ENCODE data around the gene SLC16A8.
"Not testable (repeated sequence)": the region's sequence is repeated elsewhere in the genome, so short reads cannot be mapped to it uniquely, and the experiment has no call there.

The SLC16A8 gene

DNA sequence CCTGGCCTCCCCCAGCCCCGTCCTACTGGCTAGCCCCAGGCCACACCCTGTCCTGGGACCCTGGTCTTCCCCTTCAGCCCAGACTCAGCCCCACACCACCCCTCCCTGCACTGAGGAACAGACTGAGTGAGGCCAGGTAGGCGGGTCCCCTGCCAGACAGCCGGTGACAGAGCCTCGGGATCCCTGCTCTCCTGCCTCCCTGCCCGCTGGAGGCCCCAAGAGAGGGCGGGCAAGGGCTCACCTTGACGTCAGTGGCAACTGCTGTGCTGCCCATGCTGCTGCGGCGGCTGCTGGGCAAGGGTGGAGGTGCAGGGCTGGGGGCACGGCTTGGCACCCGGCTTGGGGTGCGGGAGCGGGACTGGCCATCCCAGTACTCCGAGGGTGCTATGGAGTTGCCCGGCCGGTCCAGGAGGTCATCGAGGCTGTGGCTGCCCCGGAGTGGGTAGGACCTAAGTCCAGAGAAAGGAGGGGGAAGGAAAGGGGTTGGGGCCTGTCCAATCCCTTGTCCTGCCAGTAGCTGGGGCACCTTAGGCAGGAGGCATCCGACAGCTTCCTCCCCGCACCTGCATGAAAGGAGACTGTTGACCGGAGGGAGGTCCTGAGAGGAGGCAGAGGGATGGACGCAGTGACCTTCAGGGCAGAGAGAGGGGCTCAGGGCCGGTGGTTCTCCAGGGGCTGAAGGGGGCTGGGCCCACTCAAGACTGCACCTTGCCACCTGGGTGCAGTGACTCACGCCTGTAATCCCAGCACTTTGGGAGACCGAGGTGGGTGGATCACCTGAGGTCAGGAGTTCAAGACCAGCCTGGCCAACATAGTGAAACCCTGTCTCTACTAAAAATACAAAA, 2.2 kb upstream of the SLC16A8 start:
- no peak for DNase-seq

DNA sequence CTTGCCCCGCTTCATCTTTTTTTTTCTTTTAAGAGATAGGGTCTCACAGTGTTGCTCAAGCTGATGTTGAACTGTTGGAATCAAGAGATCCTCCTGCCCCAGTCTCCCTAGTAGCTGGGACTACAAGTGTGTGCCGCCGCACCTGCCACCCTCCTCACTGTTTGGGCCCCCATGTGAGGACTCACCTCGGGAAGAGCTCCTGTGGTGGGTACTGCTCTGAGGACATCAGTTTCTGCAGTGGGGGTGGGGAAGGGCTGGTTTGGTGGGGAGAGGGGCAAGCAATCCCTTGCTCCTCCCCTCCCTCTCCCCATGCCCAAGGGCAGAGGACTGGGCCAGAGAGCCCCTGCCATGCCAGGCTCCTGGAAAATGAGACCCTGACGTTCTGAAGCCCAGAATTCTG, 1.5 kb upstream of the SLC16A8 start:
- DNase-seq: no peak

DNA sequence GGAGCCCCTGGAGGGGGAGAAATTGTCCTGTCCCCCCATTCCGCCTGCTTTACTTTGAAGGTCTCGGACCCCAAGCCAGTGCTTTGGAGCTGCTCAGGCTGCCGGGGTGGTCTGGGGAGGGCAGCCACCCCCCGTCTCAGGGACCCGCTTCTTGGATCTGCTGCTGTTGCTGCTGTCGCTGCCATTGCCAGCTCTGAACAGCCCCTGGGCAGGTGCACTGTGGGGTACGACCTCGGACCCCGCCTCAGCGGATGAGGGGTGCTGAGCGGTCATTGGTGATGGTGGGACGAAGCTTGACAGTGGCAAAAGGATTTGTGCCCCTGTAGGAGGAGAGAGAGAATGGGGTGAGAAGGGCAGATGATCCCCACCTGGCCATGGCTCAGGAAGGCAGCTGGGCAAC, 1.1 kb upstream of the SLC16A8 start:
- no peak for DNase-seq

DNA sequence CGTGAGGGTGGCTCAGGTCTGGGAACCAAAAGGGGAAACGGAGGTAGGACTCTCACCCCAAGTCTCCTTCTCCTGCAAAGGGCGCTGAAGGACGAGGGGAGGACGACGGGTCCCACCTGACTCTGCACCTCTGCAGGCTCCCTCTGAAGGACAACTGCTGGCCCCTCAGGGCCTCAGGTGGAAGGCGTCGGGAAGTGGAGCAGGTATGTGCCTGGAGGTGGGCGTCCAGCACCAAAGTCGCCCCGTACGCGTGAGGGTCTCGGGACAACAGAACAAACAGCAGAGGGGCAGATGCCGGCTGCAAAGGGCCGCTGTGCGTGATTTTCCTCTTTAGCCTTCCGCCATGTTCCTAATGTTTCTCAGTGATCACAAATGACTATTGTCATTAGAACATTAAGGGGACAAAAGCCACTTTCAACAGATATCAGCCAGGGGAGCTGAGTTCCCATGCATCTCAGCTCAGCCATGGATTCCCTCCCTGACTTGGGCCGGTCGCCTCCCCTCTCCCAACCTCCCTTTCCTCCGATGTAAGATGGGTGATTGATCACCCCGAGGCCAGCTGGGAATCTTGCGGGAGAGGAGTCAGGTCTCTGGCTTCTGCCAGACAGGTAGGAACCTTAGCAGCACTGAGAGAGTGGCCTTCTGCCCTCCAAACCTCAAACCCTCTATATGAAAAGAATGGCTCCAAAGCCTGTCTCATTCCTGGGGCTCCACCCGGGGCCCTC, 836 bp downstream of the SLC16A8 start:
- DNase-seq: no peak

DNA sequence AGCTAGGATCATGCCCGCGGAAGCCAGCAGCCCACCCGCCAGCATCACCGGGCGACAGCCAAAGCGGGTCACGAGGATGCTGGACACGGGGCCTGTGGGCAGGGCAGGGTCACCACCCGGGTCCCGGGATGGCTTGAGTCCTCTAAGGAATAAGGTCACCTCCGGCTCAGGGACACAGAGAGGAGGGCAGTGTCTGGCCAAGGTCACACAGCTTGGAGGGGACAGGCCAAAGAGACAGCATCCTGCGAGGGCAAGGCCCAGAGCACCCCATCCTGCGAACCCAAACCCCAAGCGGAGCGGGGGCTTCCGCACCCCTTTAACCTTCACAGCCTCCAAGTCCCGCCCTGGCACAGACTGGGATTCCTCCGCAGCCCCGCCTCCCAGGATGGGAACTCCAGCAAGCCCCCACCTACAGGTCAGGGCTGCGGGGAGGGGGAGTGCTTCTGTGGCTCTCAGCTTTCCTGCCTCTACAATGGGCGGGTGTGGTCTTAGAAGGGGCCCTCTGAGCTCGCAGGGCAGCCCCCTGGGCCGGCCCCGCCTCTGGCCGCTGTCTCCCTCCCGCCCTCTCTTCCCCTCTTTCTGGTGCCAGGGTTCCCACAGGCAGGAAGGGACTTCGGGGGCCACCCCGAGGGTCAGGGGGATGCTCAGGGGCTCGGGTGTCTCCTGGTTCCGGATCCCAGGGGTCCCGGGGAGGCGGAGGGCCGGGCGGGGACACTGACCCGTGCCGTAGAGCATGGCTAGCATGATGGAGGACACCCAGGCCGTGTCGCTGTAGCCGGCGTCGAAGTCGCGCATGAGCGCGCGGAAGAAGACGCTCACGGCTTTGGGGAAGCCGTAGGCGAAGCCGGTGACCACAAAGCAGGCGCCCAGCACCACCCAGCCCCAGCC, 1.8 kb downstream of the SLC16A8 start:
- DNase-seq: no peak

DNA sequence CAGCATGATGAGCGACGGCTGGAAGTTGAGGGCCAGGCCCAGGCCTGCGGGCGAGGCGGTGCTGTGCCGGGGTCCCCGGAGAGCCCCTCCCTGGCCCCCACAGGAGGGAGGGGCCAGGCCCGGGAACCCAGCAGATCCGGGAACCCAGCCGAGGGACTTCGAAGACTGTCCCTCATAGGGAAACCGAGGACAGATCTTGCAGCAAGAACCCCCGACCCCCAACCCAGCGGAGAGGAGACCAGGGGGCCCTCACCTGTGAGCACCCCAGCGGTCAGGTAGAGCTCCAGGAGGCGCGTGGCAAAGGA, 2.4 kb downstream of the SLC16A8 start:
- no peak for DNase-seq

DNA sequence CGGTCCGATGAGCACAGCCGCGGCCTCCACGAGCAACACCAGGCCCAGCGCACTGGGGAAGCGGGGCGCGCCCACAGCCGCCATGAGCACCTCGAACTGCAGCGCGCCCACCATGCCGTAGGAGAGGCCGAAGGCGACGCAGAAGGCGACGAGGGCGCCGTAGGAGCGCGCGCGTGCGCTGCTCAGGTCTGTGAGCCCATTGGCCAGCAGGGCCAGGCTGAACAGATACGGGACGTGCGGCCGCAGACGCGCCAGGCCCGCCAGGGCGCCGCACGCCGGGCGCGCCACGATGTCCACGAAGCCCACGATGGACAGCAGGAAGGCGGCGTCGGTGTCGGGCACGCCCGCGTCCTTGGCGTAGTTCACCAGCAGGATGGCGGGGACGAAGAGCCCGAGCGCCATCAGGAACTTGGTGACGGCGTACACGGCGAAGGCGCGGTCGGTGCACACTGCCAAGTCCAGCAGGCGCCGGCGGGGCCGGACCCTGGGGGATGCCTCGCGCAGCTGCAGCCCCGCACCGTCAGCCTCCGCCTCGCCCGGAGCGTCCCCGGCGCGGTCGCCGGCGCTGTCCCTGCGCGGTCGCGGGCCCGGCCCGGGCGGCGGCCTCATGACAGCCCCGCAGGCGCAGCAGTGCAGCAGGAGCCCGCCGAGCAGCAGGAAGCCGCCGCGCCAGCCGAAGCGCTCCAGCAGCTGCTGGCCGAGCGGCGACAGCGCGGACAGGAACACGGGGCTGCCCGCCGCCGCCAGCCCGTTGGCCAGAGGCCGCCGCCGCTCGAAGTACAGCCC, 2.9 kb downstream of the SLC16A8 start:
- DNase-seq: no peak

DNA sequence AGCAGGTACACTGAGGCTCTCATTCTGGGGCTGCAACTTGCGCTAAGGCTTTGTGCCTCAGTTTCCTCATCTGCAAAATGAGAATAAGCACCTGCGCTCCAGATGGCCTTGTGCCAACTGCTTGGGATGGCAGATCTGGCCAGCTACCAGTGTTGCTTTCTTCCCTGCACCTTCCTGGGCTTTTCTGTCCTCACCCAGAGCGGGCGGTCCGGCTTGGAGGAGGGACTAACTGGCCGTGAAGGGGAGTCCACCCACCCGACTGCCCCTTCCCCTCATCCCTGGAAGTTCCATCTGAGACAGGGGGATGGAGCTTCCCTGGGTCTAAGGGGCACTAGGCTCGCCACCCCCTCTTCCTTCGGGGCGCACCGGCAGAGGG, 3.5 kb downstream of the SLC16A8 start:
- no peak for DNase-seq

DNA sequence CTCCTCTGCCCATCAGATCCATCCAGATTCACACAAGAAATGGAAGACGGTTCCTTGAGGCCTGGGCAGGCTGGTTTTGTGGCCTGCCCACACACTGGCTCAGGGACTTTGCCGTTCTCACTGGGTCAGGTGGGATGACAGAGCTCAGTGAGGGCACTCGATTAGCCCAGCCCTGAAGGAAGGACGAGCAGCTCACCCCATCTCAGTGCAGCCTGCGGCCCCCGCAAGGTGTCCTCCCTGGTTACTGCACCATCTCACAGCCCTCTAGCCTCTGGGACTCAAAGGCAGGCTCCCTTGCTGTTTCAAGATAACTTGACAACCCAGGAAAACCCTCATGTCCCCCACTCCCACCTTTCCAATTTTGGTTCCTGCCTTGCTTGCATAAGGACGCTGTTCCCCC, 4.2 kb downstream of the SLC16A8 start:
- no peak for DNase-seq

DNA sequence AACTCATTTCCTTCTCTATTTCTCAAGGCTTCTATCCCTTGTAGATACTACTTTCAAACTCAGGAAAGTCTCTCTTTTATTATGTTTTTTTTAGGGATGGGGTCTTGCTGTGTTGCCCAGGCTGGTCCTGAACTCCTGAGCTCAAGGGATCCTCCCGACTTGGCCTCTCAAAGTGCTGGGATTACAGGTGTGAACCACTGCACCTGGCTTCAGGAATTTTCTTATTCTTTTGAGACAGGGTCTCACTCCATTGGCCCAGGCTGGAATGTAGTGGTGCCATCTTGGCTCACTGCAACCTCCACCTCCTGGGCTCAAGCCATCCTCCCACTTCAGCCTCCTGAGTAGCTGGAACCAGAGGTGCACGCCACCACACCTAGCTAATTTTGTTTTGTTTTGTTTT, 4.8 kb downstream of the SLC16A8 start:
- not testable (repeated sequence) for DNase-seq

DNA sequence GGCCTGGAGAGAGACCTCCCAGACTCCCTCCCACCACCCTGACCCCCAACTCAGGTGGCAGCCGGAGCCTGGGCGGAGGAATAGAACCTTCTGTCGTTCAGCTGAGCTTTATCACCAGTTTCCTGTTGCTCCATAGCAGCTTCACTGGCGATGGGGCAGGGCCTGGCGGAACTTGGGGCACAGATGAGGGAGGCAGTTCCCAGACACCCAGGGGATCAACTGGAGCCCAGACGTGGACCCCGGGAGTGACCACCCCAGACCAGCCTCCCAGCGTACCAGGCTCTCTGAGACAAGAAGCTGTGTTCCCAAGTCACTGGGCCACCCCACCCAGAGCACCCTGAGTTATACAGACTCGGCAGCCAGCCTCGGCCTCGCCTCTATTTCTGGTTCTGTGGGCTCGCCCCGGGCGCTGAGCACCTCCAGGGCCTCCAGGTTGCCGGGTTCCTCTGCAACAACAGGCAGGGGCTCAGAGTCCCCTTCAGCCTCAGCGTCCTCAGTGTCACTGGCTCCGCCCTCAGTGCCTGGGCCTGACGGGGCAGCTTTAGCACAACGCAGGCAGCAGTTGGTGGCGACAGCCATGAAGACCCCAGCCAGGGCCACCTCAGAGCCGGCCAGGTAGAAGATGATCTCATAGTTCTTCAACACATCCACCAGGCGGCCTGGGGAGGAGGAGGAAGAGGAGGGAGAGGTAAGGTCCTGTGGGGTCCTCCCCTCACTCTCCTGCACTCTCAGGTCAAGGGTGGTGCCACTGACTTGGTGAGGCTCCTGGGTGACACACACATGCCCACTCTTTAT, 5.7 kb downstream of the SLC16A8 start:
- no peak for DNase-seq

DNA sequence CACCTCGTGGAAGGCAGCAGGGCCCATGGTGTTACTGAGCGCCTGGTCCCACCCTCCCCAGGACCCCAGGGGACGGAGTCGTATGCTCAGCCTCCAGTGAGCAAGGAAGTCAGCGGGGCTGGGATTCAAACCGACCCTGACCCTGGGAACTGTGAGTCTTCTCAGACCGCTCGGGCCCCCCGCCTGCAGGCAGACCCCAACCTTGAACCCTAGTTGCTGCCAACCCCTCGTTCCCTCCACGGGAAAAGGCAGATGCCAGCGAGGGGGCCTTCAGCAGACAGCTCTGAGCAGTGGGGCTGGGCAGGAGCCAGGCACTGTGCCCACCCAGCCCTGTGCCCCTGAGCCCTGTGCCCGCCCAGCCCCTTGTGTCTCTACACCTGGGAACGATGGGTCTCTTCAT, 6.4 kb downstream of the SLC16A8 start:
- DNase-seq: no peak

DNA sequence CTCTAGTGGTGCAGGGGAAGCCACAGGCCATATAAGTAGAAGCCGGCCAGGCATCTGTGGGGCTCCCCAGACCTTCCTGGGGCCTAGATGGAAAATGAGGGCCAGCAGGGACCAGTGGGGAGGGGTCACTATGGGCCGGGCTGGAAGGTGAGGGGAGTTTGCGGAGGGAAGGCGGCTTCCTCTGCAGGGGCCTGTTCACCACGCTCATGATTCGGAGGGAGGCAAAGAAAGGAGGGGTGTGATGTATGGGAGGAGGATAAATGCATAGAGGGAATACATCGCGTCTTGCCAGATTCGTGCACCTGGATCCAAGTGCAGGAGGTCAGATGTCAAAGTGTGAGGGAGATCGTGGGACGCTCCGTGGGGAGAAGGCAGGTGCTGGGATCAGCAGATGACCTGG, 6.9 kb downstream of the SLC16A8 start:
- no peak for DNase-seq

DNA sequence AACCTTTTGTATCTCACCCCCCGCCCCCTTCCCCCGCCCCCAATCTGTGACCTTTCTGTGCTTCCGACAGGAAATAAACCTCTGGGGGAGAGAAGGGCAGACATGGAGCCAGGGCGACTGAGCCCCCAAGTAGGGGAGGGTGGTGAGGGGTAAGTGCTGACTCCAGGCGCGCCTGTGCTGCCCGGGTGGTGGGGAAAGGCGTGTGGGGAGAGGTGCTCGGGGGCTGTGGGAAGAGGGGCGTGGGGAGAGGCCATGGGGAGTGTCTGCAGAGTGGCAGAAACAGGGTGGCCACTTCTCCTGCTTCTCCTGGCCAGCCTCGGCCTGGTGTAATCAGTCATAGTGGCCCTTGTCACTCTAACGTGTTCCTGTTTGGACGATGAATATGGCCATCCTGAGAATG, 8.0 kb downstream of the SLC16A8 start:
- no peak for DNase-seq

DNA sequence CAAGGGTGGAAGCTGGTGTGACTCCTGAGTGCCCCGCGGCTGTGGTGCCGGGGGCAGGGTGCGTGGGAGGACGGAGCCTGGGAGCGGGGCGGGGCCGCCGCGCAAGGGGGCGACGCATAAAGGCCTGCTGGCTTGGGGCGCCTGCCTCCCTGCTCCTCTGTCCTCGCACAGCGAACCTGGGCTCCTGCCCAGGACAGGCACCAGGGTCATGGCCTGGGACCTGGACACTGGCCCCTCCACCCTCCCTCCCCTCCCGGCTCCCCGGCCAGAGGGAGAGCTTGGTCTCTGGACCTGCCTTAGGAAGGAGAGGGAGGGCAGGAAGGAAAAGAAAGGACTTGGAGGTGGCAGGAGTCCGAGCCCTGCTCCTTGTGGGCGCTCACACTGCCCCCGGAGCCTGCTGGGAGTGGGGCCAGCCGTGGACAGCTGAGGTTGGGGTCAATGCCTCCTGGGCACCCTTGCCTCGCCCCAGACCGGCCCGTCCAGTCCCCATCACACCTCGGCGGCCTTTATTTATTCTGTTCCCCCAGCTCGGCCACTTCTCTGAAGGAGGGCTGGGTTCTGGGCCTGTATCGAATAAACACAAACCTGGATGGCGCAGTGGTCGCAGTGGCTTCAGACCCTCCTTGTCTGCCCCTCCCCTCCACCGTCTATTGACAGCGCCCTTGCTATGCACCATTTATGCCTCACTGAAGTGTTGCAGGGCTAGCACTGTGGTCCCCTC, 8.7 kb downstream of the SLC16A8 start:
- no peak for DNase-seq

DNA sequence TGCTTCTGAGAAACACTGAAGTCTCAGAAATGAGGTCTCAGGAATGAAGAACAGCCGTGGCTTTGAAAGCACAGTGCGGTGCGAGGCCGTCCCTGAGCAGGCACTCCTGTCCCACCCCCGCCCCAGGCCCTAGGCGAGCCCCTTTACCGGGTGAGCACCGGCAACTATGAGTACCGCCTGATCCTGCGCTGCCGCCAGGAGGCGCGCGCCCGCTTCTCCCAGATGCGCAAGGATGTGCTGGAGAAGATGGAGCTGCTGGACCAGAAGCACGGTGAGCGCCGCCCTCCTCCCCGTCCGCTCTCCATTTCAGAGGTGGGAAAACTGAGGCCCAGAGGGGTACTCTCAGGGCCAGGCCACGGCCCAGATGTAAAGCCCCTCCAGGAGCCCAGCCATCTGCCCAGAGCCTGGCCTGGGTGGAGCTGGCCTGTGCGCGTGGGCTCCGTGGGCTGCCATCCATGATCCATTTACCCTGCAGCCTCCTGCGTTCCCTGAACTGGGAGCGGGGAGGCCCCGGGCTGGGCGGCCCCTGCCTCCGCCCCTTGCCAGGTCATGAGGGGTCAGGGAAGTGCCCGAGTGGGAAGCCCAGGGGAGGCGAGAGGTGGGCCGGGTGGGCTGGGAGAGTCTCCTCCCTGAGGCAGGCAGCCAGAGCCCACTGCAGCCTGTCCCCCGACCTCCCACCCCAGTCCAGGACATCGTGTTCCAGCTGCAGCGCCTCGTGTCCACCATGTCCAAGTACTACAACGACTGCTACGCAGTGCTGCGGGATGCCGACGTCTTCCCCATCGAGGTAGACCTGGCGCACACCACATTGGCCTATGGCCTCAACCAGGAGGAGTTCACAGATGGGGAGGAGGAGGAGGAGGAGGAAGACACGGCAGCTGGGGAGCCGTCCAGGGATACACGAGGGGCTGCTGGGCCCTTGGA, 9.5 kb downstream of the SLC16A8 start:
- DNase-seq: no peak

DNA sequence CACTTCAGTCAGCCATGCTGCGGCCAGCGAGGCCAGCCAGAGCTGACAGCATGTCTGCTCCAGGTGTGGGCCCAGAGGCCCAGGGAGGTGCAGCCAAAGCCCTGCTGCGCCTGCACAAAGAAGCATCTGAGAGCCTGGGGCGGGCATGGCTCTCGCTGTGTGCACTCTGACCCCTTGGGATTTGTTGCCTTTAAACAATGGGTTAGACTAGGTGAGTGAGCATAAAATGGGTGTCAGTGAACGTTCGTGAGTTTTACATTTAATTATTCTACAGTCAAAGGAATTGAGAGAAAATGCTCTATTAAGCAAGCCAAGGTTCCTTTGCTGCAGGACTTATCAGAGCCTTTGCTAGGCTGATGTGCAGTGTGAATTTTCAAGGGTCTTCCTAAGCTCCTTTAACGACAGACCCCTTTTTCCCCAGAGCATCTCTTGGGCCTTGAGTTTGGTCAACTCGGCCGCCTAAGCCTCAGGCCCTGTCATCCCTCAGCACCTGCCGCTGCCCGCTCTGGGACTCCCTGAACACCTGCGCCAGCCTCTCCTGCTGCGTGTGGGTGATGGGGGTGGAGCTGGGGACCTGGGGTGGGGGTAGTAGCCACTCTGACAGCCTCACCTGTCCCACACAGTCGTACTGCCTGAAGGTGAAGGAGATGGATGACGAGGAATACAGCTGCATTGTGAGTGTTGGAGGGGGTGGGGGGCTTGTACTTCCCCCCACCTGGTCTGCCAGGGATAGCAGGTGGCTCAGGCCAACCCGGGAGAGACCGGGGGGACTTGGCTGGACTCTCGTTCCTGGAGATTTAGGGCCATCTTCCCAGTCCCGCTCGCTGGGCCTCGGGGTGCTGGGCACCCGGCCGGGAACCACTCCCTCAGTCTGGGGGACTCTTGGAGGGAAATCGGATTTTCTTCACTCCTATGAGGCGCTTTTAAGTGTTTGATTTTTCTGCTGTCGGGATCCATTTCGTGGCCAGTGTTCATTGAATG, 10.5 kb downstream of the SLC16A8 start:
- DNase-seq: no peak

DNA sequence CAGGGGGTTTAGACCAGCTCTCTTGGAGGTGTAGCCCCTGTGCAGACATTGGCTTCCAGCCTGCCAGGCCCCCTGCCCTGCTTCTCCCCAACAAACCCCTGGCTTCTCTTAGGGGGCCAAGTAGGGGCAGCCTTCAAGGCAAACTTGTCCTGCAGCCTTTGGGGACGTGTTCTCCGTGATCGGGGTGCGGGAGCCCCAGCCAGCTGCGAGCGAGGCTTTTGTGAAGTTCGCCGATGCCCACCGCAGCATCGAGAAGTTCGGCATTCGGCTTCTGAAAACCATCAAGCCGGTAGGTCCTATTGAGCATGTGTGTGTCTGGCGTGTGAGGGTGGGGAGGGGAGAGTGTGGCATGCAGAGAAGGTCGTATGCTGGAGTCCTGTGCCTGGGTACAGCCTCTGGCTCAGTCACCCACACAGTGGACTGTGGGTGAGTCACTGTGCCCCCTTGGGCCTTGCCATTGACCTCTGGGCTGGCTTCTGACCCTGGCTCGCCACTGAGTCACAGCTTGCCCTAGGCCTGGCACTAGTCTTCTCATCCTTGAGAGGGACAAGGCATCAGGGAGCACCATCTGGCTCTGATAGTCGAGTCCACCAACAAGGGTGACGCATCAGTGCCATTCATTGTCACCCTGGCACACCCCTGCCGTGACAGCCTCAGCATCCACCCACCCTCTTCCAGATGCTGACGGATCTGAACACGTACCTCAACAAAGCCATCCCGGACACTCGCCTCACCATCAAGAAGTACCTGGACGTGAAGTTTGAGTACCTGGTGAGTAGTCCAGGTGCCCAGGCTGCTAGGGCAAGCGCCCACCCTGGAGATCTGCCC, 11.4 kb downstream of the SLC16A8 start:
- DNase-seq: no peak
